ENCODE data around the gene SF3B2.
"Not testable (repeated sequence)": the region's sequence is repeated elsewhere in the genome, so short reads cannot be mapped to it uniquely, and the experiment has no call there.

SF3B2 gene

DNA sequence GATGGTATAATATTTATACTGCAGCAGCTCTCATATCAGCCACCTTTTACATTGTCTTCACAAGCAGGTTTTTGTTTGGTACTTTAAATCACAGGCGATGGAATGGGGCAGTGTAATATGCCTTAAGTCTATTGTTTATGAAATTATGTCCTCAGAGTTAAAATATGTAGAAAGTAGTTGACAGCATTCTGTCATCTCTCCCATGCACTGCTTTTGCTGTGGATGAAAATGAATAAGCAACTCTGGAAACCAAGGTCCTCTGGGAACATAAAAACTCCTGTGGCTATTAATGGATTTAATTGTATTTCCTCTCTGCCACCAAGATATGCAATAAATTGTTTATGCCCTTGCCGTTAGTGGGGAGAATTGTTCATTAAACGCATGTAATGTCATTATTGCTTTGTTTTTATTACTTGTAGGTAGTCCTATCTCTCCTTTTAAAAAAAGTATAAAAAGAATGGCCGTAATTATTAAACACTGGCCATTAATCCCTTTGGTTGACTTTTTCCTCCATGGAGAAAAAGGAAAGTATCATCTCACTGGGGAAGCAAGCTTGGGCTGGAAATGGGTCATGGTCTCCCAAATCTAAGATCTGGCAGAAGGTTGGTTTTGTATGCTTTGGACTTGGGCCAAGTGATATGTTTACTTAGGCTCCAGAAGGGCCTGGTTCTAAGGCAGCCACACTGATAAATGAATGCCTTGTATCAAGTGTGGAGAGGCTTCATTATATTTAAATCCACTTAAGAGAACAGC is 31.0 kb downstream of the SF3B2 start:
- DNase-seq (ENCODE audit: low read depth): no peak
- H3K4me3 ChIP-seq (ENCODE audit: low read depth, low read length): no peak overlapping the region
- TF ChIP-seq, protein P1, sequence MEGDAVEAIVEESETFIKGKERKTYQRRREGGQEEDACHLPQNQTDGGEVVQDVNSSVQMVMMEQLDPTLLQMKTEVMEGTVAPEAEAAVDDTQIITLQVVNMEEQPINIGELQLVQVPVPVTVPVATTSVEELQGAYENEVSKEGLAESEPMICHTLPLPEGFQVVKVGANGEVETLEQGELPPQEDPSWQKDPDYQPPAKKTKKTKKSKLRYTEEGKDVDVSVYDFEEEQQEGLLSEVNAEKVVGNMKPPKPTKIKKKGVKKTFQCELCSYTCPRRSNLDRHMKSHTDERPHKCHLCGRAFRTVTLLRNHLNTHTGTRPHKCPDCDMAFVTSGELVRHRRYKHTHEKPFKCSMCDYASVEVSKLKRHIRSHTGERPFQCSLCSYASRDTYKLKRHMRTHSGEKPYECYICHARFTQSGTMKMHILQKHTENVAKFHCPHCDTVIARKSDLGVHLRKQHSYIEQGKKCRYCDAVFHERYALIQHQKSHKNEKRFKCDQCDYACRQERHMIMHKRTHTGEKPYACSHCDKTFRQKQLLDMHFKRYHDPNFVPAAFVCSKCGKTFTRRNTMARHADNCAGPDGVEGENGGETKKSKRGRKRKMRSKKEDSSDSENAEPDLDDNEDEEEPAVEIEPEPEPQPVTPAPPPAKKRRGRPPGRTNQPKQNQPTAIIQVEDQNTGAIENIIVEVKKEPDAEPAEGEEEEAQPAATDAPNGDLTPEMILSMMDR (IDR thresholded peaks at IDR 0.05; ENCODE audit: insufficient read depth, low read depth, low read length, missing control alignments): no peak

DNA sequence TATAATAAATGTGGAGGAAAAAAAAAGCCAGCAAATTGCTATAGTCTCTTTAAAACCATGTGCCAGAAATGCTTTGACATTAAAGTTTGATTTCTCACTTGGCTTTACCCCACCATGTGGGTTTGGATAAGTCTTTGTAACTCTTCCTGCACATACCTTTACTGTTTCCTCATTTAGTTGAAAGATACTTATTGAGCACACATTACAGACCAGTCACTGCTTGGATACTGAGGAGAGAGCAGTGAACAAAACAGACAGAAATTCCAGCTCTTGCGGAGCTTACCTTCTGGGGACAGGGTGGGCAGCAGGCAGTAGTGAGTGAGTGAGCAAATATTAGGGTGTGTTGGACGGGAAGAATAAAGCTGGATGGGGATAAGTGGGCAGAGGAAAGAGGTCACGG is 31.6 kb downstream of the SF3B2 start:
- TF ChIP-seq, protein P1 (IDR thresholded peaks at IDR 0.05; ENCODE audit: insufficient read depth, low read depth, low read length, missing control alignments): no peak
- no peak for DNase-seq (ENCODE audit: low read depth)
- H3K4me3 ChIP-seq (ENCODE audit: low read depth, low read length): no peak overlapping the region

DNA sequence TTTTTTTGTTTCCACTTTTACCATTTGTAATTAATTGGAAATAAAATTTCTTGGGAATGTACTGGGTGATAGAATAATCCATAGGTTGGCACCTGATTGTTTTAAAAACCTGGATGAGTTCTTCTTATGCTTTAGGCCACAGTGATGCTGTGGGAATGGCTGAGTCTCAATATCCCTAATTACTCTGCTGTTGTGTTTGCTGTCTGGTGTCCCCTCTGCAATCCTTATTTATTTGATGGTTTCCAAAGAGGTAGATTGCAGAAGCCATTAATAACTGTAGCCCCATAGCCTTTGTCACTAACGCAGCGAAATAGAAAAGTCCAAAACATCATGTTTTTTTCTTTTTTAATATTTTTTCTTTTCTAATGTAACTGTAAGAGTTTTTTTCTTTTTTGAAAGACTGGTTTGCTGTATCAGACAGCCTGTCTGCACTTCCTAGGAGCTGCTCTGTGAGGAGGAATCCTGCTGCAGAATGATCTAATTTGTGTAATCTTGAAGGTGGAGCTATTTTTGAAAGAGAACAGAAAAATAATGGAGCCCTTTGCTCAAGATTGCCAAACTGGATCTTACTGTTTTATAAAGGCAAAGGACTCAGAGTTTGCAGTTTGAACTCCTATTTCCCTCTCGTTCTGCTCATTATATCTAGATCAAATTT is 32.8 kb downstream of the SF3B2 start:
- TF ChIP-seq, protein P1 (IDR thresholded peaks at IDR 0.05; ENCODE audit: insufficient read depth, low read depth, low read length, missing control alignments): no peak
- no peak overlapping the region for H3K4me3 ChIP-seq (ENCODE audit: low read depth, low read length)
- DNase-seq (ENCODE audit: low read depth): no peak

DNA sequence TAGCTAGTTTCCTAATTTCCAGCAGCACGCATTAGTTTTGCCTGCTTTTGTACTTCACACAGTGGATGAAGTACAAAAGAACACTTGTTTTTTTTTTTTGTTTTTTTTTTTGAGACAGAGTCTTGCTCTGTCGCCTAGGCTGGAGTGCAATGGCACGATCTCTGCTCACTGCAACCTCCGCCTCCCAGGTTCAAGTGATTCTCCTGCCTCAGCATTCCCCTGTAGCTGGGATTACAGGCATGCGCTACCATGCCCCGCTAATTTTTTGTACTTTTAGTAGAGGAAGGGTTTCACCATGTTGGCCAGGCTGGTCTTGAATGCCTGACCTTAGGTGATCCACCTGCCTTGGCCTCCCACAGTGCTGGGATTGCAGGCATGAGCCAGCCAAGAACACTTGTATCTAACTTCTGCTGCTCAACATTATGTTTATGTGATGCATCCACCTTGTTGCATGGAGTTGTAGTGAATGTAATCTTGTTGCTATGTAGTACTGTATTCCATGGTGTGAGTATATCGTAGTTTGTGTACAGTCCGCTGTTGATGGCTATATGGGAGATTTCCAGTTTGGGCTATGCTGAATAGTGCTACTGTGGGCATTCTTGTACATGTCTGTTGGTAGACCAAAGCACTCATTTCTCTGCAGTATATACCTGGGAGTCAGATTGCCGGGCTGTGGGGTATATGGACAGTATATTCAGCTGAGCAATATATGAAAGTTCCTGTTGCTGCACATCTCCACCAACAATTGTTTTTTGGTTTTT is 35.2 kb downstream of the SF3B2 start:
- DNase-seq (ENCODE audit: low read depth): no peak
- no peak overlapping the region for H3K4me3 ChIP-seq (ENCODE audit: low read depth, low read length)
- TF ChIP-seq, protein P1 (IDR thresholded peaks at IDR 0.05; ENCODE audit: insufficient read depth, low read depth, low read length, missing control alignments): no peak

DNA sequence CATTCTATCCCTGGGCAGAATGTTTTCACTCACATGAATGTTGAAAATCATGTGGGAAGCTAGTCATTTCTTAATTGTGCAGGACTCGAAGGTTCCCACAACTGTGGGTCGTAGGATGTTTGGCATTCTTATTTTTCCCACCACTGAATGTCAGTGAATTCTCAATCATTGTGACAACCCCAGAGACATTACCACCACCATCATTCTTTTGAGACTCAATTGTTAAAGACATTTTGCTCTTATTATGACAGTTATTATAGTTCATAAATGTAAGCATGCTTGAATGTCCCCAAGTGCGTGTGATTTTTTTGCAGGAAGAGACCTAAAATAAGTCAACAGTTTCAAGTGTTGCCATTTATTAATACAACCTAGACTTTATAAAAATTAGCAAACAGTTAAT is 36.9 kb downstream of the SF3B2 start:
- DNase-seq (ENCODE audit: low read depth): no peak
- no peak overlapping the region for H3K4me3 ChIP-seq (ENCODE audit: low read depth, low read length)
- TF ChIP-seq, protein P1 (IDR thresholded peaks at IDR 0.05; ENCODE audit: insufficient read depth, low read depth, low read length, missing control alignments): no peak

DNA sequence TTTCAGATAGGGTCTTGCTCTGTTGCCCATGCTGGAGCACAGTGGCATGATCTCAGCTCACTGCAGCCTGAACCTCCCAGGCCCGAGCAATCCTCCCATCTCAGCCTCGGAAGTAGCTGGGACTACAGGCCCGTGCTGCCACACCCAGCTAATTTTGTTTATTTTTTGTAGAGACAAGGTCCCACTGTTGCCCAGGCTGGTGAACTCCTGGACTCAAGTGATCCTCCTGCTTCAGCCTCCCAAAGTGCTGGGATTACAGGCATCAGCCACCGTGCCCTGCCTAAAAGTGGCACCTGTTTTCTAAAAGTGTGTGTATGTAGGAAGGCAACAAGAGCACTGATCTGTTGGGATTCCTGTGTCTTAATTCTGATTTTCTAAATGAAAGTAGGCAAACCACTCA is 38.1 kb downstream of the SF3B2 start:
- H3K4me3 ChIP-seq (ENCODE audit: low read depth, low read length): no peak overlapping the region
- TF ChIP-seq, protein P1 (IDR thresholded peaks at IDR 0.05; ENCODE audit: insufficient read depth, low read depth, low read length, missing control alignments): no peak
- no peak for DNase-seq (ENCODE audit: low read depth)

DNA sequence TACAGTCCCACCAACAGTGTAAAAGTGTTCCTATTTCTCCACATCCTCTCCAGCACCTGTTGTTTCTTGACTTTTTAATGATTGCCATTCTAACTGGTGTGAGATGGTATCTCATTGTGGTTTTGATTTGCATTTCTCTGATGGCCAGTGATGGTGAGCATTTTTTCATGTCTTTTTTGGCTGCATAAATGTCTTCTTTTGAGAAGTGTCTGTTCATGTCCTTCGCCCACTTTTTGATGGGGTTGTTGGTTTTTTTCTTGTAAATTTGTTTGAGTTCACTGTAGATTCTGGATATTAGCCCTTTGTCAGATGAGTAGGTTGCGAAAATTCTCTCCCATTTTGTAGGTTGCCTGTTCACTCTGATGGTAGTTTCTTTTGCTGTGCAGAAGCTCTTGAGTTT is 40.0 kb downstream of the SF3B2 start:
- H3K4me3 ChIP-seq (ENCODE audit: low read depth, low read length); DNase-seq (ENCODE audit: low read depth): not testable (repeated sequence)

DNA sequence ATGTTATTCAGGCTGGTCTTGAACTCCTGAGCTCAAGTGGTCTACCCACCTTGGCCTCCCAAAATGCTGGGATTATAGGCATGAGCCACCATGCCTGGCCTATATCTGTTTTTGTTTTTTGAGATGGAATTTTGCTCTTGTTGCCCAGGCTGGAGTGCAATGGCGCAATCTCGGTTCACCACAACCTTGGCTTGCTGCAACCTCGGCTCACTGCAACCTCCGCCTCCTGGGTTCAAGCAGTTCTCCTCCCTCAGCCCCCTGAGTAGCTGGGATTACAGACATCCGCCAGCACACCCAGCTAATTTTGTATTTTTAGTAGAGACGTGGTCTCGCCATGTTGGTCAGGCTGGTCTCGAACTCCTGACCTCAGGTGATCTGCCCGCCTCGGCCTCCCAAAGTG is 47.6 kb downstream of the SF3B2 start:
- H3K4me3 ChIP-seq (ENCODE audit: low read depth, low read length); DNase-seq (ENCODE audit: low read depth): not testable (repeated sequence)
